RPMI7951 (cell line): ENCODE data around the gene NUPR1. TPM values are rescaled to one million over a fixed set of nuclear protein-coding genes. Genes with fewer than 3 reads are reported as not detected.
"Not testable (repeated sequence)": the region's sequence is repeated elsewhere in the genome, so short reads cannot be mapped to it uniquely, and the experiment has no call there.

ENCODE experiments used
- DNase-seq: peaks from one replicate; pipeline ENCODE4 v3.0.0-alpha.2; 2012; ENCODE audit warnings: low read depth
- total RNA-seq: library from RNA; depleted of rRNA; stranded (reverse); fragments of >200 nt; shearing (Covaris generic); gene quantifications from 2 replicates; pipeline ENCODE4 v1.2.3, GENCODE V29; 2014

NUPR1 gene
- total RNA-seq, 1 experiment from 2014 or later = 5.8 TPM

- DNase-seq = no peak
Observed at GRCh38 chr16:28554634-28555423, 16.1 kb upstream of the NUPR1 start.

- DNase-seq = peak; percentile 88
Observed at GRCh38 chr16:28553776-28554633, 15.2 kb upstream of the NUPR1 start, which contains the start of gene SGF29. Gene SGF29, plus strand, starts transcription at chr16:28553920. Its CDS starts 27,150 bp downstream, at chr16:28581070.

GRCh38 chr16:28549301-28549899 lies 10.6 kb upstream of the NUPR1 start:
- peak; percentile 47 for DNase-seq

GRCh38 chr16:28548306-28548802 lies 9.6 kb upstream of the NUPR1 start:
- no peak for DNase-seq

- DNase-seq = no peak
Observed at GRCh38 chr16:28546626-28547025, 7.9 kb upstream of the NUPR1 start.

GRCh38 chr16:28545964-28546363 lies 7.2 kb upstream of the NUPR1 start:
- DNase-seq = not testable (repeated sequence)

- no peak for DNase-seq
Observed at GRCh38 chr16:28544998-28545397, 6.2 kb upstream of the NUPR1 start.

GRCh38 chr16:28543072-28543471 lies 4.3 kb upstream of the NUPR1 start:
- DNase-seq = no peak

GRCh38 chr16:28542646-28543045 lies 3.9 kb upstream of the NUPR1 start:
- no peak for DNase-seq

GRCh38 chr16:28540346-28540745 lies 1.6 kb upstream of the NUPR1 start:
- DNase-seq = no peak

- no peak for DNase-seq
Observed at GRCh38 chr16:28537964-28538732, 626 bp downstream of the NUPR1 start.

- DNase-seq = no peak
Observed at GRCh38 chr16:28537076-28537475, 1.7 kb downstream of the NUPR1 start.

GRCh38 chr16:28534542-28535373 lies 4.0 kb downstream of the NUPR1 start:
- DNase-seq = peak; percentile 20

- no peak for DNase-seq
Observed at GRCh38 chr16:28532940-28533647, 5.7 kb downstream of the NUPR1 start.

- DNase-seq = no peak
Observed at GRCh38 chr16:28531777-28532744, 6.7 kb downstream of the NUPR1 start.

- no peak for DNase-seq
Observed at GRCh38 chr16:28529124-28529523, 9.7 kb downstream of the NUPR1 start.

- DNase-seq = no peak
Observed at GRCh38 chr16:28528463-28528867, 10.3 kb downstream of the NUPR1 start.

- DNase-seq = no peak
Observed at GRCh38 chr16:28527985-28528384, 10.8 kb downstream of the NUPR1 start.
